Stimulated activated CD4-positive, alpha-beta T cell treated with anti-CD3 and anti-CD28 coated beads, Interleukin-1b, Interleukin-23, amount 100 ng/mL, for 4 hours (primary cell): ENCODE data around the gene OPRL1.

ENCODE experiments used
- DNase-seq, 2 donors: peaks; one replicate each; pipeline ENCODE4 v3.0.0-alpha.2; 2020; ENCODE audit warnings: low read depth in 2 of 2

Gene OPRL1

GRCh38 chr20:64056889-64057627 lies 22.8 kb upstream of the OPRL1 start:
- no peak for DNase-seq

DNA sequence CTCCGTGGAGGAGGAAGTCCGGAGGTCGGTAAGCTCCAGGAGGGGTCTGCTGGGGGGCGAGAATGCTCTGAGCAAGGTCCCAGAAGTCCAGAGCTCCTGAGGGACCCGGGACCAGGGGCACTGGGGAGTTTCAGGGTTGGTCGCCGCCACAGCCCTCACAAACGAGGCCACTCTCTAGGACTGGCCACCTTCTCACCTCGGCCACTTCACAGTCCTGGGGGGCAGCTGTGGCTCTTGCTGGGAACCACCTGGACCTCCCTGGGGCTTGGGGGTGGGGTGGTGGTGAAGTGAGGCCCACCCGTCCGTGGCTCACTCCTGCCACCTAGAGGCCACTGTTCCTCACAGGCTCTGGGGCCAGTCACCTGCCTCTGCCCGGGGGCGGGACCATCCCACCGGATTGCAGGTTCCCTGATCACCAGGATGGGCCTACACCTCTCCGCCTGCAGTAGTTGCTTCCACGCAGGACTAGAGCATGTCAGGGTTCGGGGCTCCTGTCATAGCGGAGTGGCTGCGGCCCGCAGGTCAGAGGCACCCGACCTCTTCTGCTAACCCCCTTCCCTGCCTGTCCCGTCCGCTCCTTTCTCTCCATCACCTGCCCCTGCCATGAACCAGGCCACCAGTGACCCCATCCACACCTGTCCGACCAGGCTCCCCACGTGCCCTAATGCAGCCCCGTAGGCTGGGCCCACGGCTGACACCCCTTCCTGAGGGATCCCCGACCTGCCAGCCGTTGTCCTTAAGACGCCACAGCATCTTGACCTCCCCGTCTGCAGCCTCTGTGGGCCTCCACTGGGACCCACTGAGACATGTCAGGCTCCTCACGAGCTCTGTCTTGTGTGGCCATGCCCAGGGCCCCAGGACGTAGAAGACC lies 22.0 kb upstream of the OPRL1 start:
- DNase-seq: peak; percentile 80 to 82

GRCh38 chr20:64058536-64058935 lies 21.3 kb upstream of the OPRL1 start:
- no peak for DNase-seq

DNA sequence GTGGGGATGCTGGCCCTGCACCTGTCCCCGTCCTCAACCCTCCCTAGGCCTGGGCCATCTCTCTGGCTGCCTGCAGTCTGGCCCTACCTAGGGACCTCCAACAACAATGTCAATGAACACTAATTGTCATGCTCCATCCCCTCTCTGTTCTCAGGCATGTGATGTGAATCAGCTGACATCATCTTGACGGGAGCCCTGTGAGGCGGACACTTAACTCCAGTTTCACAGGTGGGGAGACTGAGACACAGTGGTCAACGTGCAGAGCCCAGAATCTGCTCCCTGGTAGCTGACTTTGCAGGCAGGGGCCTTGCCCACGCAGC lies 17.6 kb upstream of the OPRL1 start:
- no peak for DNase-seq

DNA sequence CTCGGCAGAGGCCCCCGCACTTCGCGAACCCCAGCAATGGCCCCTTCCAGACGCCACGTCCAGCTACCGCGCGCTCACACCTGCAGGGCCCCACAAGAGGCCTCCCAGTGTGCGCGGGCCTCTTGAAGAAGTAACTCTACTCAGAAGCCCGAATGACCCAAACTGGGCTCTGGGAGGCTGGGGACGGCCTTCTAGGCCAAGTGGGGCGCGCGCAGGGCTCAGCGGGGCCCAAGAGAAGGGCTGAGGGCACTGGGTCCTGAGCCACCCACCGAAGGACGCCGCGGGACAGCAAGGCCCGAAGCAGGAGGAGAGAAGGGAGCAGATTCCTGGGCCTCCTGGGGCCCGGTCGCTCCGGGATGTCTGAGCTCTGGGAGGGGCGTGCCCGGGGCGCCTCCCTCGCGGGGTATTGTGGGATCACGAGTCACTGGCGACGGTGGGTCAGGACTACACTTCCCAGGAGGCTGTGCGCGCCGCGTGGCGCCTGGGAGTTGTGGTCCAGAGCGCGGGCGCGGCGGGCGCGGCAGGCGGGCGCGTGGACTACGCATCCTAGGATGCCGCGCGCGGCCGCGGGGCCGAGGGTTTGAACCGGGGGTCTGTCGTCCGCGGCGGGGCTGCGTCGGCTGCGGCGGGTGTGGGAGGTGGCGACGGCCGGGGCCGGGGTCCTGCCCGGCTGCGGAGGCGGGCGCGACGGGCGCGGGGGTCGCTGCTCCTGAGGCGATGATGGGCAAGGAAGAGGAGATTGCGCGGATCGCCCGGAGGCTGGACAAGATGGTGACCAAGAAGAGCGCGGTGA lies 17.1 kb upstream of the OPRL1 start, which contains the start of gene TCEA2:
Gene TCEA2 (plus strand): TSS at position 603 of the 793 bp plus-strand sequence. CDS start 115 bp downstream, at position 718.
- DNase-seq: peak; percentile 90 to 92

GRCh38 chr20:64063389-64064144 lies 16.3 kb upstream of the OPRL1 start:
- DNase-seq: no peak

DNA sequence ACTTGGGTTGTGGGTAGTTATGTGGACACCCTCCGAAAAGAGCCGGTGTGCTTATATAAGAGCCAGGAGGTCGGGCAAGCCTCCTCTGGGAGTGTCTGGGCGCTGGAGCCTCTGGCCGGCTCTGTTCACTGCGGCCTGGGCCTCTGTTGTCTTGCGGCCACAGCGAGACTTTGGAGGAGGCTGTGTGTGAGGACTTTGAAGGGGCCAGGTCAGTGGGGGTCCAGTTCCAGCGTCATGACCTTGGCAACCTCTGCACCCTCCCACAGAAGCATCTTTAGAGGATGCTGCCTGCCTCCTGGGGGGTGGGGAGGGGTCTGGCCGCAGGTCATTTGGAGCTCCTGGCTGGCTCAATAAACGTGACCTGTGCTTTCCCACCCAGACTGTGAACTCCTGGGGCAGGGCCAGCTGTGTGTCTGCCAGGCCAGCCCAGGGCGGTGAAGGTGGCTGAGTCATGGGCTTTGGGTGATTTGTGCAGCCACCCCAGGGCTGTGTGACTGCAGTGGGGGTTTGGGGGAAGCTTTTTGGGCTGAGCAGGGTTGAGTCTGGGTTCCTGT lies 15.7 kb upstream of the OPRL1 start:
- DNase-seq: no peak

DNA sequence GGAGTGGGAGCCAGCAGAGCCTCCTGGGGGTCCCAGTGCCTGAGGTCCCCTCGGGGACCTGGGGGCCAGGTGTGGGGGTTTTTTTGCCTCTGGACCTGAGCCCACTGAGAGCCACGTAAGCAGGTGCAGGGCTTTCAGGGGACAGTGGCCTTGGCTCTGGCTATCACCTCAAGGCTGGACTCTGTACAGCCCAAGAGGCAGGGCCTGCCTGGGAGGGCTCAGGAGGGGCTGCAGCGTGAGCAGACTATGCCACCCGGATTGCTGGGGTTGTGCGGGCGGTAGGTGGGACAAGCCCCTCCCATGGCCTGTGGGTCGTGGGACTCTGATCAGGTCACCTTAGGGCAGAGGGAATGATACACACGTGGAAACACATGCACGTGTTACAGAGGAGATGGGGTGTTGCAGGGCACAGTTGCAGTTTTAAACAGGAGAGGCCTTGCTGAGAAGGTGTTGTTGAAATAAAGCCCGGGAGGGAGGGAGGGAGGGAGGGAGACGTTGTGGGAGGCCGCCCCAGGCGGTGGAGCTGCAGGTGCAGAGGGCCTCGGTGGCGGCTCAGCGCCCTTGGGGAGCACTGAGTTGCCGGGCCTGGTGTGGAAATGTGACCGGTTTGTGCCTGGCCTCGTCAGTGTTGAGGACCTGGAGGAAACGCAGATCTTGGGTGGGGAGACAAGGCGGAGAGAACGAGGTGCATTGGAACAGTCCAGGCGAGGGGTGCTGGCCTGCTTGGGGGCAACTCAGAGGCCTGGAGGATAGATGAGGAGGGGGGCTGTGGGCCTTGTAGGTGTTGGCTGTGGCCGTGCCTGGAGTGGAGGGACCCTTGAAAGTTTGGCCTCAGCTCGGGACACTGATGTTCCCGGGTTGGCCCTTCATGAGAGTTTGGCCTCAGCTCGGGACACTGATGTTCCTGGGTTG lies 14.6 kb upstream of the OPRL1 start:
- DNase-seq: no peak

- DNase-seq: no peak
Measured at GRCh38 chr20:64065974-64066343, 13.9 kb upstream of the OPRL1 start.

DNA sequence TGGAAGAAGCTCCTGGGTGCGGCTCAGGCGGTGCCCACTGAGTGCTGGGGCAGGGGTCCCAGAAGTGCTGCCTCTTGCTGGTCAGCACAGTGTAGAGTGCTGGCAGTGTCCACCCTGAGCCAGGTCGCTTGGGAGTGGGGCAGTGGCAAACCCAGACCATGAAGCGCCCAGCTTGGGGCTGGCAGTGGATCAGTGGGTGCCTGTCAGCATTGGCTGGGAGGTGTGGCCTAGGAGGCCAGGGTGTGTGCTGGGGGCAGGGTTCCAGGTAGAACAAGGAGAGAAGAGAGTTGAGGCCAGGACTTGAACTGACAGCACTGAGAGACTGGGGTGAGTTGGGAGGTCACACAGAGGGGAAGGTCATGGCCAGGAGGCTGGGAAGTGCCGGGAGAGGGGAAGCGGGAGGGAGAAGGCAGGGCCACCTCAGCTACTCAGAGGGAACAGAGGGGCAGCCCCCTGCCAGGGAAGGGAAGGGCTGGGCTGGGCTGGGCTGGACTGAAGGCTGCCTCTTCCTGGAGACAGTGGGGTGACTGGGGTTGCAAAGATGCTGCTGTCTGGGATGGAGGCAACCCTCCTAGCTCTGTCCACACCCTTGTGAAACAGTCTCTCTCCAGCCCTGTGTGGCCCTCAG lies 12.8 kb upstream of the OPRL1 start:
- DNase-seq: no peak

GRCh38 chr20:64067733-64068307 lies 12.1 kb upstream of the OPRL1 start:
- DNase-seq: no peak

DNA sequence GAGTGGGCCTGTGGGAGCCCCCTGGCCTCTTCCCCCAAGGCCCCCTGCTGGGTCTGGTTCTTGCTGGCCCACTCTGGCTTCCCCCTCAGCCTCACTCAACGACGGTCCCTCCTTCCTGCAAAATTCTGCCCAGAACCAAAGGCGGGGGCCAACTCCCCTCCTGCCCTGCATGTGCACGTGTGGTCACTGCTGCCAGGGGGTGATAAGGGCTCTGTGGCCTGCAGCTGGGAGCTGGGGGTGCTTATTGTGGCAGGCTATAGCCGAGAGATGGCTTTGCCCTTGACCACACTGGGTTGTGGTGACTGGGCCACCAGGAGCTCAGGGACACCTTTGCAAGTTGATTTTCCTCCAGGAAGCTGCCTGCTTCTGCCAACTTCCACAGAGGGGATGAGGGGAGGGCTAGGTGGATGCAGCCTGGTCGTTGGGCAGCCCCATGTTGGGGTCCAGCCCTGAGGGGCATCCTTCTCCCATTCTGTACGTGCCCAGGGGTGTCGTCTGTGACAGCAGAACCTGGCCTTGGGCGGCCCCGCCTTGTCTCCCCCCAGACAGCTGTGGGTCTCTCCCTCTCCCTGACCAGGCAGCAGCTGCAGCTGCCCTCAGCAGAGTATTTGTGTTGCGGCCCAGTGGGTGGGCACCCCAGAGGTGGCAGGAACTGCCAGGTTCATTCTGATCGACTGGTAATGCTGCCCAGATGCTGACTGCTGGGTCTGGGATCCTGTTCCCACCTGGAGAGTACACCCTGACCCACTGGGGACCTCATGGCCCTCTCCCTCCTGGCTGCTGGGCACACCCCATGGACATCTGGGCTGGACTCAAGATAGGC lies 11.3 kb upstream of the OPRL1 start:
- DNase-seq: no peak

- DNase-seq: no peak
Measured at GRCh38 chr20:64069209-64069613, 10.7 kb upstream of the OPRL1 start.

DNA sequence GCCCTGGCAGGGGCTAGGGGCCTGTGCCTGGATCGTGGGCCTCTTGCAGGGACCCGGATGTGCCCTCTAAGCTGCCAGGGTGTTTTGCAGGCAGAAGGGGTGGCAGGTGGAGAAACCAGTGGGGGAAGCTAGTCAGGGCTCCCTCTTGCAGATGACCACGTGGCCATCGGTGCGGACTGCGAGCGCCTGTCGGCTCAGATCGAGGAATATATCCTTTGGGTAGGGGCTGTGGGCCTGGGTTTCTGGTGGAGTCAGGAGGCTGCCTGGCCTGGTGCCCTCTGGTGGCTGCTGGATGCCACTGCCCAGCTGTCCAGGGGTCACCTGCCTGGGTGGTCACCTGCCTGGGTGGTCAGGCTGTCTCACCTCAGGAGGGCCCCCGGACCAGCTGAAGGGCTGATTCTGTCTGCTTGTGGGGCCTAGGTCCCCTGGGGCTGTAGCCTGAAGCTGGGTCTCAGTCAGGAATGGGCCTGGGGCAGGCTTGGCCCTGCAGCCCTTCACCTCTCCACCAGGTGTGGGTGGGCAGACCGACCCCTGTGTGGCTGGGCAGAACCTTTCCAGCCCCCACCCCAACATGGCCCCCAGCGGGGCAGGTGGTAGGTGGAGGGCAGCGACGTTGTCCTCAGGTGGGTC lies 10.2 kb upstream of the OPRL1 start:
- no peak for DNase-seq

- no peak for DNase-seq
Measured at GRCh38 chr20:64070244-64070993, 9.5 kb upstream of the OPRL1 start.

GRCh38 chr20:64071341-64072332 lies 8.2 kb upstream of the OPRL1 start:
- no peak for DNase-seq
